ENCODE measurements around the gene VPS13A. TPM values are rescaled to one million over a fixed set of nuclear protein-coding genes. Genes with fewer than 3 reads are reported as not detected.
"Not testable (repeated sequence)": the region's sequence is repeated elsewhere in the genome, so short reads cannot be mapped to it uniquely, and the experiment has no call there.

The VPS13A gene
- total RNA-seq, 2 experiments from 2014 or later: 46.5 to 54.2 TPM

GRCh38 chr9:77215874-77216273 lies 38.5 kb downstream of the VPS13A start:
- no peaks in the 10 kb centered on the region for H3K27me3 Mint-ChIP-seq
- no peaks in the 10 kb centered on the region for H3K4me1 Mint-ChIP-seq
- DNase-seq: no peak
- ATAC-seq (ENCODE audit: low read depth): no peak
- no peak overlapping the region for H3K4me3 Mint-ChIP-seq
- POLR2A ChIA-PET: no interaction called here
- H3K27ac Mint-ChIP-seq: no peak overlapping the region
- H3K36me3 Mint-ChIP-seq: peaks cover 20% of the 10 kb centered on the region
- H3K9me3 Mint-ChIP-seq: no peaks in the 10 kb centered on the region

GRCh38 chr9:77218612-77219011 lies 41.3 kb downstream of the VPS13A start:
- peak overlapping the region; percentile 7 for H3K27ac Mint-ChIP-seq
- no peak for ATAC-seq (ENCODE audit: low read depth)
- H3K36me3 Mint-ChIP-seq: peaks cover 38% of the 10 kb centered on the region
- no peak for DNase-seq
- H3K4me3 Mint-ChIP-seq: no peak overlapping the region
- no peaks in the 10 kb centered on the region for H3K9me3 Mint-ChIP-seq
- no peaks in the 10 kb centered on the region for H3K27me3 Mint-ChIP-seq
- POLR2A ChIA-PET: no interaction called here
- no peaks in the 10 kb centered on the region for H3K4me1 Mint-ChIP-seq

GRCh38 chr9:77221431-77221830 lies 44.1 kb downstream of the VPS13A start:
- DNase-seq (no peak), ATAC-seq (ENCODE audit: low read depth) (no peak)
- no peak overlapping the region for H3K27ac Mint-ChIP-seq
- POLR2A ChIA-PET: no interaction called here
- H3K36me3 Mint-ChIP-seq: peaks cover 42% of the 10 kb centered on the region
- no peaks in the 10 kb centered on the region for H3K27me3 Mint-ChIP-seq
- no peak overlapping the region for H3K4me3 Mint-ChIP-seq
- H3K4me1 Mint-ChIP-seq: no peaks in the 10 kb centered on the region
- H3K9me3 Mint-ChIP-seq: no peaks in the 10 kb centered on the region

- Mint-ChIP-seq H3K27me3 (no peaks in the 10 kb centered on the region), H3K36me3 (peaks cover 44% of the 10 kb centered on the region), H3K9me3 (peaks cover 1% of the 10 kb centered on the region), H3K4me1 (no peaks in the 10 kb centered on the region), H3K4me3 (no peak overlapping the region), H3K27ac (no peak overlapping the region)
- ATAC-seq (ENCODE audit: low read depth) (no peak), DNase-seq (no peak)
- POLR2A ChIA-PET: no interaction called here
Observed at GRCh38 chr9:77224746-77225312, 47.5 kb downstream of the VPS13A start.

- peaks cover 44% of the 10 kb centered on the region for H3K36me3 Mint-ChIP-seq
- no peak overlapping the region for H3K4me3 Mint-ChIP-seq
- POLR2A ChIA-PET: no interaction called here
- H3K9me3 Mint-ChIP-seq: peaks cover 4% of the 10 kb centered on the region
- ATAC-seq (ENCODE audit: low read depth) (no peak), DNase-seq (no peak)
- H3K4me1 Mint-ChIP-seq: no peaks in the 10 kb centered on the region
- no peaks in the 10 kb centered on the region for H3K27me3 Mint-ChIP-seq
- peak overlapping the region; percentile 56 for H3K27ac Mint-ChIP-seq
Observed at GRCh38 chr9:77236693-77237092, 59.4 kb downstream of the VPS13A start.

- Mint-ChIP-seq H3K4me1 (no peaks in the 10 kb centered on the region), H3K4me3 (no peak overlapping the region), H3K36me3 (peaks cover 38% of the 10 kb centered on the region), H3K27me3 (no peaks in the 10 kb centered on the region), H3K9me3 (peaks cover 4% of the 10 kb centered on the region), H3K27ac (no peak overlapping the region)
- no peak for ATAC-seq (ENCODE audit: low read depth)
- POLR2A ChIA-PET: no interaction called here
- no peak for DNase-seq
Observed at GRCh38 chr9:77237896-77238295, 60.6 kb downstream of the VPS13A start.

GRCh38 chr9:77251050-77251449 lies 73.7 kb downstream of the VPS13A start:
- DNase-seq: no peak
- Mint-ChIP-seq H3K27ac (no peak overlapping the region), H3K27me3 (no peaks in the 10 kb centered on the region), H3K9me3 (peaks cover under 1% of the 10 kb centered on the region), H3K4me3 (no peak overlapping the region), H3K36me3 (peaks cover 31% of the 10 kb centered on the region), H3K4me1 (no peaks in the 10 kb centered on the region)
- ATAC-seq (ENCODE audit: low read depth): no peak
- POLR2A ChIA-PET: no interaction called here

GRCh38 chr9:77257275-77257674 lies 79.9 kb downstream of the VPS13A start:
- DNase-seq (no peak), ATAC-seq (ENCODE audit: low read depth) (no peak)
- Mint-ChIP-seq H3K27me3 (no peaks in the 10 kb centered on the region), H3K27ac (no peak overlapping the region), H3K36me3 (peaks cover 32% of the 10 kb centered on the region), H3K4me3 (no peak overlapping the region), H3K9me3 (peaks cover 2% of the 10 kb centered on the region), H3K4me1 (no peaks in the 10 kb centered on the region)
- POLR2A ChIA-PET: no interaction called here

- ATAC-seq (ENCODE audit: low read depth): no peak
- H3K36me3 Mint-ChIP-seq: peaks cover 49% of the 10 kb centered on the region
- H3K4me1 Mint-ChIP-seq: peaks cover 1% of the 10 kb centered on the region
- POLR2A ChIA-PET: no interaction called here
- H3K9me3 Mint-ChIP-seq: peaks cover 26% of the 10 kb centered on the region
- H3K27me3 Mint-ChIP-seq: no peaks in the 10 kb centered on the region
- no peak overlapping the region for H3K27ac Mint-ChIP-seq
- H3K4me3 Mint-ChIP-seq: no peak overlapping the region
- DNase-seq: no peak
Observed at GRCh38 chr9:77261605-77262004, 84.3 kb downstream of the VPS13A start.

GRCh38 chr9:77267762-77268161 lies 90.4 kb downstream of the VPS13A start:
- Mint-ChIP-seq H3K36me3 (peaks cover 52% of the 10 kb centered on the region), H3K9me3 (peaks cover 25% of the 10 kb centered on the region)
- DNase-seq; ATAC-seq (ENCODE audit: low read depth); H3K27me3 Mint-ChIP-seq; H3K4me3 Mint-ChIP-seq; POLR2A ChIA-PET; H3K27ac Mint-ChIP-seq; H3K4me1 Mint-ChIP-seq: not testable (repeated sequence)

GRCh38 chr9:77271023-77271690 lies 93.8 kb downstream of the VPS13A start:
- ATAC-seq (ENCODE audit: low read depth): no peak

GRCh38 chr9:77276799-77277198 lies 99.5 kb downstream of the VPS13A start:
- Mint-ChIP-seq H3K27ac (no peak overlapping the region), H3K4me3 (no peak overlapping the region)

More at GRCh38 chr9:77271023-77271690, 93.8 kb downstream of the VPS13A start:
- no peak overlapping the region for H3K27ac Mint-ChIP-seq
- POLR2A ChIA-PET: no interaction called here
- no peak for DNase-seq
- no peaks in the 10 kb centered on the region for H3K4me1 Mint-ChIP-seq
- no peak overlapping the region for H3K4me3 Mint-ChIP-seq
- peaks cover 3% of the 10 kb centered on the region for H3K9me3 Mint-ChIP-seq
- no peaks in the 10 kb centered on the region for H3K27me3 Mint-ChIP-seq
- peaks cover 20% of the 10 kb centered on the region for H3K36me3 Mint-ChIP-seq

GRCh38 chr9:77277719-77278118 lies 100.4 kb downstream of the VPS13A start:
- Mint-ChIP-seq H3K4me3 (no peak overlapping the region), H3K27me3 (no peaks in the 10 kb centered on the region), H3K9me3 (no peaks in the 10 kb centered on the region), H3K36me3 (peaks cover 11% of the 10 kb centered on the region), H3K4me1 (no peaks in the 10 kb centered on the region), H3K27ac (no peak overlapping the region)
- POLR2A ChIA-PET: no interaction called here
- ATAC-seq (ENCODE audit: low read depth) (no peak), DNase-seq (no peak)

More at GRCh38 chr9:77276799-77277198, 99.5 kb downstream of the VPS13A start:
- POLR2A ChIA-PET: no interaction called here
- no peaks in the 10 kb centered on the region for H3K4me1 Mint-ChIP-seq
- DNase-seq: no peak
- no peaks in the 10 kb centered on the region for H3K9me3 Mint-ChIP-seq
- peaks cover 7% of the 10 kb centered on the region for H3K36me3 Mint-ChIP-seq
- no peak for ATAC-seq (ENCODE audit: low read depth)
- H3K27me3 Mint-ChIP-seq: no peaks in the 10 kb centered on the region

- Mint-ChIP-seq H3K4me1 (no peaks in the 10 kb centered on the region), H3K4me3 (no peak overlapping the region), H3K36me3 (peaks cover 45% of the 10 kb centered on the region), H3K27me3 (no peaks in the 10 kb centered on the region), H3K9me3 (peaks cover 9% of the 10 kb centered on the region), H3K27ac (no peak overlapping the region)
- ATAC-seq (ENCODE audit: low read depth): no peak
- POLR2A ChIA-PET: no interaction called here
- DNase-seq: no peak
Observed at GRCh38 chr9:77283991-77284390, 106.7 kb downstream of the VPS13A start.
